Measurements from ENCODE around the gene CACNA1F. TPM values are rescaled to one million over a fixed set of nuclear protein-coding genes. Genes with fewer than 3 reads are reported as not detected.
A peak's percentile ranks its signal among the peaks of the same experiment; 100 is the strongest.

CACNA1F gene
- total and polyA plus RNA-seq, 12 donors = 0.03 to 0.42 (median 0.11) TPM; not detected in 4

- peak overlapping the region; percentile 21 to 56 (median 49) for H3K4me3 ChIP-seq
- TF ChIP-seq CTCF (IDR thresholded peaks at IDR 0.05) = peak in 6 of 9 donors; percentile 25 to 58 (median 44)
- peak; percentile 39 to 67 (median 52) for ATAC-seq
- peak overlapping the region; percentile 84 to 96 (median 94) for H3K27ac ChIP-seq
- DNase-seq = peak; percentile 78 to 83
- intact Hi-C loops (cut with DNase I) = loop anchor here in 1 of 10 donors (2.0 to 5.0 kb wide), 2 partner anchors 19 to 44 kb away; partner anchors contain the start of gene GPKOW
- H3K36me3 ChIP-seq = no peaks in the 10 kb centered on the region
- no peaks in the 10 kb centered on the region for H3K9me3 ChIP-seq
- 6 to 11% methylated on average over 52 to 61 of the region's 61 CpGs for WGBS, 2 donors
- H3K4me1 ChIP-seq = peaks cover 0 to 29% (median 11%) of the 10 kb centered on the region in 9 donors
- H3K27me3 ChIP-seq = no peaks in the 10 kb centered on the region
Measured at GRCh38 chrX:49165901-49166881, 66.9 kb downstream of the CACNA1F start.

- DNase-seq (no peak), ATAC-seq (no peak)
- H3K4me1 ChIP-seq = peaks cover 0 to 29% (median 11%) of the 10 kb centered on the region in 9 donors
- intact Hi-C loops (cut with DNase I) = loop anchor here in 1 of 10 donors (2.0 to 5.0 kb wide), 2 partner anchors 20 to 42 kb away; partner anchors contain the start of gene GPKOW
- no peak overlapping the region for H3K4me3 ChIP-seq
- no peaks in the 10 kb centered on the region for H3K27me3 ChIP-seq
- H3K36me3 ChIP-seq = no peaks in the 10 kb centered on the region
- WGBS, 2 donors = 87 to 89% methylated on average over 31 of the region's 31 CpGs
- no peak for TF ChIP-seq CTCF (IDR thresholded peaks at IDR 0.05)
- H3K27ac ChIP-seq = peak overlapping the region in 9 of 10 donors; percentile 87 to 96 (median 94)
- H3K9me3 ChIP-seq = no peaks in the 10 kb centered on the region
Measured at GRCh38 chrX:49164589-49165360, 68.4 kb downstream of the CACNA1F start.

- peak; percentile 58 to 84 (median 76) for TF ChIP-seq CTCF (IDR thresholded peaks at IDR 0.05)
- Histone ChIP-seq H3K9me3 (no peaks in the 10 kb centered on the region), H3K4me3 (peak overlapping the region in 9 of 10 donors; percentile 17 to 58 (median 51)), H3K4me1 (peaks cover 0 to 29% (median 11%) of the 10 kb centered on the region in 9 donors), H3K27ac (peak overlapping the region; percentile 87 to 96 (median 93)), H3K36me3 (no peaks in the 10 kb centered on the region), H3K27me3 (no peaks in the 10 kb centered on the region)
- 1 to 2% methylated on average over 33 to 69 of the region's 69 CpGs for WGBS, 2 donors
- peak; percentile 88 to 89 for DNase-seq
- intact Hi-C loops (cut with DNase I) = loop anchor here in 1 of 10 donors (2.0 kb wide), 1 partner anchor 21 kb away; no protein-coding TSS in a partner anchor
- ATAC-seq = peak; percentile 64 to 83 (median 78)
Measured at GRCh38 chrX:49163555-49164419, 69.4 kb downstream of the CACNA1F start.

Measured in heart right ventricle (tissue), 16 donors.